ENCODE data around the gene FBXL22.

GRCh38 chr15:63600616-63601025, 3.4 kb downstream of the FBXL22 start:
- TF ChIP-seq TAF1 (IDR thresholded peaks at IDR 0.05; ENCODE audit: borderline replicate concordance, insufficient read depth, low read length), result peak; percentile 76; the same call in 1 of the 2 replicates
- no peak for TF ChIP-seq FOXP2 (optimal IDR thresholded peaks at IDR 0.05; ENCODE audit: borderline replicate concordance, extremely low read depth, extremely low read length, insufficient read depth)
- TF ChIP-seq REST (IDR thresholded peaks at IDR 0.05; ENCODE audit: insufficient read depth in 1 of 2, low read depth in 2 of 2, low read length in 2 of 2), result 0 out of 4 replicates have a peak, but pooled peaks of 1 of the 2 experiments have one; percentile 28
- TF ChIP-seq POLR2AphosphoS5 (IDR thresholded peaks at IDR 0.05; ENCODE audit: low read depth, low read length), result peak; percentile 87

Measured in PFSK-1 (cell line).